NT2/D1 (cell line): ENCODE results near the gene ANTXR2.

Experiments used
- DNase-seq: peaks from one replicate; pipeline ENCODE4 v3.0.0-alpha.2; 2011; ENCODE audit warnings: low read depth, low spot score
- H3K27me3 ChIP-seq: 2 replicates; pipeline ENCODE4 v1.6.0; 2011; ENCODE audit warnings: mild to moderate bottlenecking; ENCODE audit not compliant: insufficient read length, insufficient read depth
- H3K36me3 ChIP-seq: 2 replicates; pipeline ENCODE4 v1.6.1; 2011; ENCODE audit warnings: mild to moderate bottlenecking, low read length, mixed read lengths; ENCODE audit not compliant: insufficient read depth, insufficient read length
- H3K4me1 ChIP-seq: 2 replicates; pipeline ENCODE4 v1.5.1; 2011; ENCODE audit not compliant: insufficient read depth, insufficient read length
- H3K4me3 ChIP-seq: 2 replicates; pipeline ENCODE4 v1.5.1; 2011; ENCODE audit warnings: low read depth; ENCODE audit not compliant: insufficient read length
- H3K9ac ChIP-seq: 2 replicates; pipeline ENCODE4 v1.6.0; 2011; ENCODE audit warnings: low read depth; ENCODE audit not compliant: insufficient read length
- H3K9me3 ChIP-seq: 2 replicates; pipeline ENCODE4 v1.5.1; 2011; ENCODE audit warnings: mild to moderate bottlenecking, low read length; ENCODE audit not compliant: insufficient read depth
- SUZ12 ChIP-seq: IDR thresholded peaks from 2 replicates; pipeline ENCODE4 v1.6.1; 2011; ENCODE audit not compliant: insufficient read length, insufficient read depth; ENCODE audit errors: extremely low read depth
- YY1 ChIP-seq: IDR thresholded peaks from 2 replicates; pipeline ENCODE4 v1.6.1; 2011; ENCODE audit not compliant: insufficient read length, insufficient read depth
- ZNF274 ChIP-seq: IDR thresholded peaks from 2 replicates; pipeline ENCODE4 v1.6.1; 2011; ENCODE audit warnings: mild to moderate bottlenecking, low read depth, low read length

Gene ANTXR2

GRCh38 chr4:79979785-79980437 is 93.1 kb downstream of the ANTXR2 start:
- Histone ChIP-seq H3K4me3 (no peak overlapping the region), H3K4me1 (no peaks in the 10 kb centered on the region), H3K27me3 (no peaks in the 10 kb centered on the region), H3K9ac (no peak overlapping the region), H3K9me3 (no peaks in the 10 kb centered on the region), H3K36me3 (peaks cover 3% of the 10 kb centered on the region)
- no peak for TF ChIP-seq SUZ12
- no peak for TF ChIP-seq ZNF274
- no peak for TF ChIP-seq YY1
- no peak for DNase-seq

- no peak overlapping the region for H3K9ac ChIP-seq
- TF ChIP-seq YY1 (no peak), ZNF274 (no peak), SUZ12 (no peak)
- no peaks in the 10 kb centered on the region for H3K27me3 ChIP-seq
- peaks cover 3% of the 10 kb centered on the region for H3K36me3 ChIP-seq
- H3K4me3 ChIP-seq = no peak overlapping the region
- H3K9me3 ChIP-seq = no peaks in the 10 kb centered on the region
- H3K4me1 ChIP-seq = no peaks in the 10 kb centered on the region
- no peak for DNase-seq
These were observed 95.7 kb downstream of the ANTXR2 start for GRCh38 chr4:79977131-79977840.

GRCh38 chr4:79964400-79965211 is 108.4 kb downstream of the ANTXR2 start:
- no peak for TF ChIP-seq ZNF274
- TF ChIP-seq YY1 = no peak
- TF ChIP-seq SUZ12 = no peak
- H3K9me3 ChIP-seq = no peaks in the 10 kb centered on the region
- H3K4me3 ChIP-seq = peak overlapping the region; percentile 41
- no peaks in the 10 kb centered on the region for H3K36me3 ChIP-seq
- no peaks in the 10 kb centered on the region for H3K27me3 ChIP-seq
- H3K9ac ChIP-seq = peak overlapping the region; percentile 50
- H3K4me1 ChIP-seq = no peaks in the 10 kb centered on the region
- DNase-seq = no peak

- H3K9me3 ChIP-seq = no peaks in the 10 kb centered on the region
- no peaks in the 10 kb centered on the region for H3K27me3 ChIP-seq
- H3K4me1 ChIP-seq = no peaks in the 10 kb centered on the region
- H3K9ac ChIP-seq = peak overlapping the region; percentile 50
- H3K36me3 ChIP-seq = no peaks in the 10 kb centered on the region
- no peak for DNase-seq
- H3K4me3 ChIP-seq = peak overlapping the region; percentile 41
- TF ChIP-seq YY1 = no peak
- no peak for TF ChIP-seq ZNF274
- no peak for TF ChIP-seq SUZ12
These were observed 109.0 kb downstream of the ANTXR2 start for GRCh38 chr4:79964020-79964399.

GRCh38 chr4:79959652-79960051 is 113.4 kb downstream of the ANTXR2 start:
- no peak for TF ChIP-seq YY1
- TF ChIP-seq SUZ12 = no peak
- no peak for TF ChIP-seq ZNF274
- H3K4me3 ChIP-seq = no peak overlapping the region
- H3K9me3 ChIP-seq = no peaks in the 10 kb centered on the region
- H3K4me1 ChIP-seq = no peaks in the 10 kb centered on the region
- no peak overlapping the region for H3K9ac ChIP-seq
- no peaks in the 10 kb centered on the region for H3K36me3 ChIP-seq
- H3K27me3 ChIP-seq = no peaks in the 10 kb centered on the region
- no peak for DNase-seq

- Histone ChIP-seq H3K4me3 (no peak overlapping the region), H3K27me3 (no peaks in the 10 kb centered on the region), H3K4me1 (no peaks in the 10 kb centered on the region), H3K9me3 (no peaks in the 10 kb centered on the region), H3K36me3 (no peaks in the 10 kb centered on the region), H3K9ac (no peak overlapping the region)
- DNase-seq = no peak
- TF ChIP-seq SUZ12 (no peak), YY1 (no peak), ZNF274 (no peak)
These were observed 114.4 kb downstream of the ANTXR2 start for GRCh38 chr4:79958466-79959264.
